B cell (primary cell): Measurements from ENCODE around the gene TCF7L1. TPM values are rescaled to one million over a fixed set of nuclear protein-coding genes. Genes with fewer than 3 reads are reported as not detected.

Source experiments
- ATAC-seq: fragments of 200-7000 bp; cut with Tn5 transposase; one replicate; pipeline ENCODE4 v1.10.0; 2021; ENCODE audit warnings: low read depth, mild to moderate bottlenecking, moderate number of reproducible peaks, moderate library complexity
- CTCF ChIA-PET: fragments of 350-600 bp; sonication (Branson Sonifier 250); formaldehyde crosslinking; loops from one replicate; lab custom pipeline; 2021; ENCODE audit warnings: antibody characterized with exemption, inconsistent platforms; lab: Charles Lee
- POLR2A ChIA-PET: fragments of 350-600 bp; sonication (Branson Sonifier 250); formaldehyde crosslinking; loops from one replicate; lab custom pipeline; 2021; ENCODE audit warnings: antibody characterized with exemption; lab: Charles Lee
- DNase-seq: peaks from one replicate; pipeline ENCODE4 v3.0.0; 2013
- H2AFZ ChIP-seq: 2 replicates; pipeline ENCODE4 v1.6.1; 2012; ENCODE audit warnings: mild to moderate bottlenecking, low read depth, low read length; ENCODE audit not compliant: insufficient read depth, poor library complexity, severe bottlenecking
- H3K27ac ChIP-seq, 2 donors: 1 replicate in 1 of 2; 2 replicates in 1 of 2; pipeline ENCODE4 v1.5.1; 2012 to 2013; ENCODE audit warnings: low read length in 2 of 2, mild to moderate bottlenecking in 2 of 2, moderate library complexity in 1 of 2
- H3K27me3 ChIP-seq, 4 experiments: fragments of 200-600 bp in 1 of 4; sonication (generic) in 1 of 4; replicated peaks in 1 of 4; 1 replicate in 2 of 4; 2 replicates in 2 of 4; pipeline versions ENCODE4 v1.6.1 to v1.7.0; 2013 to 2016; ENCODE audit warnings: low read length in 3 of 4, mild to moderate bottlenecking in 2 of 4, mixed read lengths in 1 of 4, moderate library complexity in 1 of 4; ENCODE audit not compliant: insufficient read depth in 4 of 4, control insufficient read depth in 3 of 4; ENCODE audit errors: control extremely low read depth in 1 of 4
- H3K36me3 ChIP-seq, 2 experiments: replicated peaks in 1 of 2; 1 replicate in 1 of 2; 2 replicates in 1 of 2; pipeline versions ENCODE4 v1.6.1 to v1.7.1; 2013; ENCODE audit warnings: low read length in 1 of 2; ENCODE audit not compliant: insufficient read depth in 2 of 2, control insufficient read depth in 1 of 2; ENCODE audit errors: control extremely low read depth in 1 of 2, extremely low read depth in 1 of 2
- H3K4me1 ChIP-seq, 2 donors: fragments of 200-600 bp in 1 of 2; sonication (generic) in 1 of 2; 1 replicate in 1 of 2; 2 replicates in 1 of 2; pipeline versions ENCODE4 v1.5.1 to v1.6.1; 2013 to 2017; ENCODE audit warnings: low read length in 2 of 2; ENCODE audit not compliant: control insufficient read depth in 2 of 2, insufficient read depth in 2 of 2
- H3K4me2 ChIP-seq: replicated peaks from 2 replicates; pipeline ENCODE3; 2012; ENCODE audit warnings: mild to moderate bottlenecking, low read depth, low read length; ENCODE audit not compliant: poor library complexity, severe bottlenecking
- H3K4me3 ChIP-seq, 5 experiments: fragments of 200-600 bp in 1 of 5; sonication (generic) in 1 of 5; 1 replicate in 3 of 5; 2 replicates in 2 of 5; pipeline versions ENCODE4 v1.5.1 to v1.7.0; 2011 to 2016; ENCODE audit warnings: low read length in 4 of 5, mild to moderate bottlenecking in 4 of 5, low read depth in 2 of 5, control low read depth in 1 of 5, moderate library complexity in 1 of 5; ENCODE audit not compliant: insufficient read depth in 1 of 5; ENCODE audit errors: control extremely low read depth in 1 of 5, extremely low read depth in 1 of 5
- H3K79me2 ChIP-seq: fragments of 200-600 bp; sonication (generic); one replicate; pipeline ENCODE4 v1.6.0; 2016; ENCODE audit warnings: low read length; ENCODE audit not compliant: control insufficient read depth, insufficient read depth
- H3K9ac ChIP-seq: fragments of 200-600 bp; sonication (generic); 2 replicates; pipeline ENCODE4 v1.6.1; 2017; ENCODE audit warnings: mild to moderate bottlenecking, low read length, moderate library complexity
- H3K9me3 ChIP-seq, 3 donors: one replicate each; pipeline versions ENCODE4 v1.6.1 to v1.7.1; 2013; ENCODE audit warnings: low read length in 2 of 3; ENCODE audit not compliant: control insufficient read depth in 2 of 3, insufficient read depth in 1 of 3; ENCODE audit errors: control extremely low read depth in 1 of 3
- H4K20me1 ChIP-seq: 2 replicates; pipeline ENCODE4 v1.6.0; 2012; ENCODE audit warnings: mild to moderate bottlenecking, low read length; ENCODE audit not compliant: insufficient read depth, control insufficient read depth, poor library complexity, severe bottlenecking
- H3K27ac Mint-ChIP-seq: one replicate; pipeline ENCODE4 v1.8.0; 2021; ENCODE audit warnings: mixed read lengths
- H3K27me3 Mint-ChIP-seq: one replicate; pipeline ENCODE4 v1.8.0; 2021; ENCODE audit warnings: mixed read lengths
- H3K4me1 Mint-ChIP-seq: one replicate; pipeline ENCODE4 v1.8.0; 2021; ENCODE audit warnings: mixed read lengths
- H3K4me3 Mint-ChIP-seq: one replicate; pipeline ENCODE4 v1.8.0; 2021; ENCODE audit warnings: mixed read lengths
- H3K9me3 Mint-ChIP-seq: one replicate; pipeline ENCODE4 v1.8.0; 2022; ENCODE audit warnings: mixed read lengths; ENCODE audit not compliant: insufficient read depth
- CTCF ChIP-seq: fragments of 200-600 bp; IDR thresholded peaks from one replicate; pipeline ENCODE4 v1.8.0; 2022; ENCODE audit warnings: antibody characterized with exemption, mild to moderate bottlenecking
- EZH2 ChIP-seq: IDR thresholded peaks from 2 replicates; pipeline ENCODE4 v1.6.1; 2012; ENCODE audit warnings: borderline replicate concordance, low read depth, mild to moderate bottlenecking, moderate library complexity, low read length; ENCODE audit not compliant: insufficient read depth, poor library complexity, severe bottlenecking
- WGBS: methylation state at CpG from one replicate; pipeline ENCODE4 v1.1.5; 2013; ENCODE audit warnings: missing lambda C conversion rate; ENCODE audit not compliant: insufficient coverage; 5-methylcytosine and 5-hydroxymethylcytosine counted together
- intact Hi-C: fragments of 100-400 bp; cut with micrococcal nuclease; formaldehyde crosslinking; loops from one replicate; pipeline ENCODE4 v1.10.0; 2022
- polyA plus RNA-seq: library from polyadenylated mRNA; depleted of rRNA; stranded (reverse); fragments of >200 nt; gene quantifications from 2 replicates; pipeline ENCODE4 v1.2.3, GENCODE V29; 2012
- total RNA-seq, 2 donors: library from RNA; stranded (reverse); fragments of 120-200 nt in 1 of 2; gene quantifications; 1 replicate in 1 of 2; 2 replicates in 1 of 2; pipeline versions ENCODE4 v1.2.3 to v1.2.4, GENCODE V29; 2013 to 2022

The TCF7L1 gene
- total and polyA plus RNA-seq, 2 donors (not counting 1 experiment from before 2014, with no cell fraction given): 0.67 to 0.81 TPM

- no peaks in the 10 kb centered on the region for H3K4me1 Mint-ChIP-seq
- Histone ChIP-seq H3K4me3 (no peak overlapping the region), H3K27ac (no peak overlapping the region), H3K4me1 (no peaks in the 10 kb centered on the region), H3K9me3 (no peaks in the 10 kb centered on the region), H3K4me2 (no peak overlapping the region), H4K20me1 (no peaks in the 10 kb centered on the region), H3K79me2 (no peaks in the 10 kb centered on the region), H3K9ac (no peak overlapping the region), H2AFZ (no peak overlapping the region), H3K27me3 (peaks cover 0 to 2% (median 0%) of the 10 kb centered on the region in 4 experiments), H3K36me3 (no peaks in the 10 kb centered on the region)
- ATAC-seq: no peak
- DNase-seq: no peak
- peaks cover 19% of the 10 kb centered on the region for H3K27me3 Mint-ChIP-seq
- TF ChIP-seq CTCF: no peak
- no peak overlapping the region for H3K27ac Mint-ChIP-seq
- POLR2A ChIA-PET: no interaction called here
- CTCF ChIA-PET: no interaction called here
- no peaks in the 10 kb centered on the region for H3K9me3 Mint-ChIP-seq
- intact Hi-C loops: no loop called here
- WGBS: 94% methylated on average over 4 of the region's 5 CpGs
- H3K4me3 Mint-ChIP-seq: no peak overlapping the region
These were observed 45.8 kb downstream of the TCF7L1 start for GRCh38 chr2:85178980-85179411.

DNA sequence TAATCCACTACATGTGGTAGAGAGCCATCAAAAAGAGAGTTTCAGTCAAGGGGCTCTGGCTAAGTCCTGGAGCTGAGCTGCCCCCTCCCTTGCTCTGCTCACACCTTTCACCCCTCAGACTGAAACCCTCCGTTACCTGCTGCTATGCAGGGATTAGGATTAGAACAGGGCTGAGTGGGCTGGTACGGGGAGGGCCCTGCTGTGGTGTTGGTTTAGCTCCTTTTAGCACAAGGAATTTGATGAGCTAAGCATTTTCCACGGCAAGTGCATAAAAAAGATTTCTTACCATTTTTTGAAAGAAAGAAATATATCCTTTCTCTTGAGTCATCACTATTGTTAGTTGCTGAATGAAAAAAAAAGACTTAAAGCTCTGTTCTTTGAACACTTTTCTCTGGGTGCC, 46.3 kb downstream of the TCF7L1 start:
- CTCF ChIA-PET: no interaction called here
- peaks cover 19% of the 10 kb centered on the region for H3K27me3 Mint-ChIP-seq
- no peak for ATAC-seq

More for the DNA sequence above, 46.3 kb downstream of the TCF7L1 start:
- POLR2A ChIA-PET: no interaction called here
- no peaks in the 10 kb centered on the region for H4K20me1 ChIP-seq
- H3K27ac ChIP-seq: no peak overlapping the region
- no peaks in the 10 kb centered on the region for H3K36me3 ChIP-seq
- no peak overlapping the region for H2AFZ ChIP-seq
- no peaks in the 10 kb centered on the region for H3K79me2 ChIP-seq
- H3K4me3 Mint-ChIP-seq: no peak overlapping the region
- no peak overlapping the region for H3K4me3 ChIP-seq
- H3K27me3 ChIP-seq: peaks cover 0 to 2% (median 0%) of the 10 kb centered on the region in 4 experiments
- H3K27ac Mint-ChIP-seq: no peak overlapping the region
- no peaks in the 10 kb centered on the region for H3K9me3 Mint-ChIP-seq
- H3K9ac ChIP-seq: no peak overlapping the region
- WGBS: no CpG with 5 or more reads among the region's 3 CpGs
- no peaks in the 10 kb centered on the region for H3K4me1 Mint-ChIP-seq
- H3K4me1 ChIP-seq: no peaks in the 10 kb centered on the region
- intact Hi-C loops: no loop called here
- no peak for TF ChIP-seq EZH2
- no peak for TF ChIP-seq CTCF
- H3K4me2 ChIP-seq: no peak overlapping the region
- no peaks in the 10 kb centered on the region for H3K9me3 ChIP-seq
- DNase-seq: no peak
